ENCODE data around the gene MEF2C. TPM values are rescaled to one million over a fixed set of nuclear protein-coding genes. Genes with fewer than 3 reads are reported as not detected.

MEF2C gene
- total RNA-seq, 1 experiment from 2014 or later = 13.0 TPM

GRCh38 chr5:88736494-88736893 is 146.5 kb downstream of the MEF2C start:
- ChIA-PET POLR2A (no interaction called here), RAD21 (ENCODE audit: low non-redundant PET in 1 of 2, low total read pairs in 2 of 2, uncharacterized antibody in 2 of 2, unreplicated experiment in 2 of 2) (no interaction called here), CTCF (no interaction called here)
- H3K9me2 ChIP-seq (ENCODE audit: insufficient read depth) = no peaks in the 10 kb centered on the region
- no peaks in the 10 kb centered on the region for H3K9me3 ChIP-seq (ENCODE audit: control insufficient read depth in 1 of 2, insufficient read depth in 1 of 2, low read depth in 1 of 2, low read length in 2 of 2)
- ATAC-seq = no peak
- H3K4me2 ChIP-seq (ENCODE audit: low read length) = no peak overlapping the region
- H3K36me3 ChIP-seq (ENCODE audit: control insufficient read depth in 1 of 2, insufficient read depth in 2 of 2, low read length in 2 of 2) = no peaks in the 10 kb centered on the region
- no peaks in the 10 kb centered on the region for H3K27me3 ChIP-seq (ENCODE audit: insufficient read depth, low read length)
- TF ChIP-seq FOSL1 (IDR thresholded peaks at IDR 0.05; ENCODE audit: low read depth) (no peak), CBX3 (IDR thresholded peaks at IDR 0.05; ENCODE audit: low read depth) (no peak), MAX (IDR thresholded peaks at IDR 0.05) (no peak), ELF1 (IDR thresholded peaks at IDR 0.05; ENCODE audit: borderline replicate concordance, low read depth) (no peak), SRF (IDR thresholded peaks at IDR 0.05; ENCODE audit: low read depth) (no peak), CEBPB (IDR thresholded peaks at IDR 0.05; ENCODE audit: low read depth) (no peak), POLR2A (IDR thresholded peaks at IDR 0.05; ENCODE audit: borderline replicate concordance, extremely low read depth, insufficient read depth, insufficient read length) (no peak), SP1 (IDR thresholded peaks at IDR 0.05; ENCODE audit: low read depth) (no peak), ZBTB33 (IDR thresholded peaks at IDR 0.05; ENCODE audit: extremely low read depth, insufficient replicate concordance, low read length) (no peak), REST (IDR thresholded peaks at IDR 0.05; ENCODE audit: low read depth) (no peak), EZH2 (IDR thresholded peaks at IDR 0.05) (no peak), EGR1 (IDR thresholded peaks at IDR 0.05; ENCODE audit: low read depth) (no peak)
- no peak for DNase-seq (ENCODE audit: low read depth, low spot score)
- H3K4me3 ChIP-seq (replicated peaks in 1 of 2; ENCODE audit: low read depth in 1 of 2, low read length in 2 of 2) = no peak overlapping the region
- no peak overlapping the region for H3K27ac ChIP-seq (ENCODE audit: low read depth, low read length)
- intact Hi-C loops (cut with micrococcal nuclease) = loop anchor here (10.0 kb wide), 1 partner anchor 568 kb away; no protein-coding TSS in a partner anchor
- no peaks in the 10 kb centered on the region for H4K20me1 ChIP-seq (ENCODE audit: insufficient read depth)
- no peaks in the 10 kb centered on the region for H3K79me2 ChIP-seq (ENCODE audit: insufficient read depth, low read length)
- H3K4me1 ChIP-seq (ENCODE audit: control insufficient read depth in 1 of 2, insufficient read depth in 2 of 2, low read length in 2 of 2) = peaks cover 5 to 6% of the 10 kb centered on the region in 2 experiments; a peak in 2 of 4 replicates
- H3K9ac ChIP-seq (ENCODE audit: low read length) = no peak overlapping the region
- no TSS peak for BruUV-seq (replicated peaks)
- no peak overlapping the region for H2AFZ ChIP-seq (ENCODE audit: low read depth, low read length, poor library complexity, severe bottlenecking)
